Measurements from ENCODE around the gene ROR1. TPM values are rescaled to one million over a fixed set of nuclear protein-coding genes. Genes with fewer than 3 reads are reported as not detected.

Gene ROR1
- polyA plus RNA-seq, 6 donors from 2014 or later, result 0.36 to 6.2 (median 1.3) TPM

DNA sequence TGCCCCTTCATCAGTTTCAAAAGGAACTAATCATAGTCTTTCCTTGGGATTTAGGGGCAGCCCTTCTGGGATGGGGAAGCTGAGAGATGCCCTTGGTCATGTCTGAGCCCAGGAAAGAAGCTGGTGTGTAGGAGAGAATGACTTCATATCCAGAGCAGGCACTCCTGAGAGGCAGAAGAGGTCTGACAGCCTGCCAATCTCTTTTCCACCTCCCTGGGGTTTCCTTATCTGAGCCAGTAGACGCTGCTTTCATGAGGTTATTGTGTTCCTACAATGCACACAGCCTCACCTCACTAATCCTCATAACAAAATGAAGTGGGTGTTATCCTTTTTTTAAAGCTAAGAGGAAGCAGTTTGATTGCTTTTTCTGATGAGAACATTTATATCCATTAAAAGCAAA, 14.1 kb downstream of the ROR1 start:
- H3K4me1 Mint-ChIP-seq, result peaks cover 5 to 12% (median 7%) of the 10 kb centered on the region in 3 donors
- DNase-seq, result no peak
- no peaks in the 10 kb centered on the region for H3K36me3 Mint-ChIP-seq

DNA sequence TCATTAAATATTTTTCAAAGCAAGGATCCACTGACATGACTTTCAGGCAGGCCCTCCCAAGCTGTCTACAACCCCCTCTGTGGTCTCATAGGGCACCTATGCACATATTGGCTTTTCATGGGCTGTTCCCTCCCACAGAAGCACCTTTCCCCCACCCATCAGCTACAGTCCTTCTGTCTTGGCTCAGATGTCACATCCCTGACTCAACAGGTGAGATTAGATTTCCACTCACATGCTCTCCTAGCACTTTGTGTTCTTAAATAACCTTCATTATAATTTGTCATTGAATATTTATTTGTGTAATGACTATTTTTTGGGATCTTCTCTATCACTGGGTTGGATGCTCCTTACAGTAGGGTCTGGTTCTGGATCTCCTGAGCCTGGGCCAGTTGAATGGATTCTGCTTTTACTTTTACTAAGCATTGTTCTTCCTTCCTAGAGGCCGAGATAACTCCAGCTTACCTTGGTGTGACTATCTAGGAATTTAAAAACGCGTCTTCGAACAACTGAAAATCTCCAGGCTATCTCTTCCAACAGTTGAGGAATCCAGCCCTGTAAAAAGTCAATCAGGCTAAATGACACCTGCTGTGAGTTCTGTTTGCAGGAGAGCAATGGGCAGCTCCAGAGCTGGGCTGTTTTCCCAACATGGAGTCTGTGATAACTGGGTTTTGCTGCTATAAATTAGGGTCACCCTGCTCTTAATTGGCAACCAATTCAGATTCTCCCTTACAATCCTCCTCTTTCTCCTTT, 16.2 kb downstream of the ROR1 start:
- H3K9me3 Mint-ChIP-seq, result no peaks in the 10 kb centered on the region
- H3K36me3 Mint-ChIP-seq, result no peaks in the 10 kb centered on the region
- DNase-seq, result no peak
- H3K27ac Mint-ChIP-seq, result peak overlapping the region in 1 of 6 donors; percentile 44
- ATAC-seq (ENCODE audit: low read depth in 2 of 2), result no peak
- no peak overlapping the region for H3K4me3 Mint-ChIP-seq
- H3K27me3 Mint-ChIP-seq, result peaks cover 0 to 16% (median 6%) of the 10 kb centered on the region in 3 donors
- peaks cover 5 to 12% (median 7%) of the 10 kb centered on the region in 3 donors for H3K4me1 Mint-ChIP-seq

More for the DNA sequence above, 14.1 kb downstream of the ROR1 start:
- ATAC-seq (ENCODE audit: low read depth in 2 of 2), result no peak
- Mint-ChIP-seq H3K9me3 (no peaks in the 10 kb centered on the region), H3K27me3 (peaks cover 0 to 9% (median 6%) of the 10 kb centered on the region in 3 donors), H3K4me3 (no peak overlapping the region), H3K27ac (no peak overlapping the region)

GRCh38 chr1:63790989-63791388, 17.2 kb downstream of the ROR1 start:
- Mint-ChIP-seq H3K36me3 (no peaks in the 10 kb centered on the region), H3K9me3 (no peaks in the 10 kb centered on the region), H3K4me3 (no peak overlapping the region), H3K27ac (peak overlapping the region in 1 of 6 donors; percentile 67), H3K27me3 (peaks cover 0 to 16% (median 6%) of the 10 kb centered on the region in 3 donors), H3K4me1 (peaks cover 5 to 12% (median 7%) of the 10 kb centered on the region in 3 donors)
- ATAC-seq (ENCODE audit: low read depth in 2 of 2) (no peak), DNase-seq (no peak)

GRCh38 chr1:63792152-63792551, 18.3 kb downstream of the ROR1 start:
- no peak for ATAC-seq (ENCODE audit: low read depth in 2 of 2)
- peak overlapping the region in 2 of 8 donors; percentile 18 to 22 for H3K4me3 Mint-ChIP-seq

GRCh38 chr1:63793741-63794240, 20.0 kb downstream of the ROR1 start:
- Mint-ChIP-seq H3K4me3 (no peak overlapping the region), H3K9me3 (no peaks in the 10 kb centered on the region), H3K27ac (no peak overlapping the region), H3K27me3 (peaks cover 0 to 16% (median 6%) of the 10 kb centered on the region in 3 donors), H3K36me3 (no peaks in the 10 kb centered on the region), H3K4me1 (peaks cover 5 to 12% (median 7%) of the 10 kb centered on the region in 3 donors)
- ATAC-seq (ENCODE audit: low read depth in 2 of 2) (no peak), DNase-seq (no peak)

More at GRCh38 chr1:63792152-63792551, 18.3 kb downstream of the ROR1 start:
- H3K27me3 Mint-ChIP-seq, result peaks cover 0 to 16% (median 6%) of the 10 kb centered on the region in 3 donors
- peaks cover 5 to 12% (median 7%) of the 10 kb centered on the region in 3 donors for H3K4me1 Mint-ChIP-seq
- H3K36me3 Mint-ChIP-seq, result no peaks in the 10 kb centered on the region
- no peak for DNase-seq
- H3K27ac Mint-ChIP-seq, result peak overlapping the region in 1 of 6 donors; percentile 92
- no peaks in the 10 kb centered on the region for H3K9me3 Mint-ChIP-seq

GRCh38 chr1:63794354-63794753, 20.5 kb downstream of the ROR1 start:
- H3K4me3 Mint-ChIP-seq, result no peak overlapping the region
- no peak for DNase-seq
- no peaks in the 10 kb centered on the region for H3K9me3 Mint-ChIP-seq
- no peak for ATAC-seq (ENCODE audit: low read depth in 2 of 2)
- H3K4me1 Mint-ChIP-seq, result peaks cover 5 to 9% (median 7%) of the 10 kb centered on the region in 3 donors
- no peaks in the 10 kb centered on the region for H3K36me3 Mint-ChIP-seq
- H3K27me3 Mint-ChIP-seq, result peaks cover 0 to 18% (median 6%) of the 10 kb centered on the region in 3 donors
- H3K27ac Mint-ChIP-seq, result no peak overlapping the region

DNA sequence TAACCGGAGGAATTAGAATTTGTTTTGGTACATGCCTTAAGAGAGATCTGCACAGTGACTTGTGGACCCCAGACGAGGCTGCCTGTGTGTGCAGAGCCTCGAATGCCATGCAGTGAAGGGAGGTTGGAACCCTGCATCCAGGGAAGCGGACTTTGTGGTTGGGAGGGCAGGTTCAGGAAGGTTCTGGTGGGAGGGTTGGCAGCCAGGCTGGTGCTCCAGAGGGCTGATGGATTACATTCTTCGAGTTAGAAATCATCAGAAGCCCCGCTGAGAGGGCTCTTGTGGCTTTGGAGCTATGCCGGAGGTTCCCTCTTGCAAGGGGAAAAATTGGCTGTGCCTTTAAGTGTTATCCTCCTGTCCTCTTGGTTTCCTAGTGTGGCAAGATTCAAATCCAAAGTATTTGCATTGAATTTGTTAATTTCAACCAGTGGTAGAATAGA, 21.1 kb downstream of the ROR1 start:
- Mint-ChIP-seq H3K9me3 (no peaks in the 10 kb centered on the region), H3K36me3 (no peaks in the 10 kb centered on the region), H3K4me3 (no peak overlapping the region), H3K27ac (no peak overlapping the region), H3K27me3 (peaks cover 0 to 21% (median 6%) of the 10 kb centered on the region in 3 donors), H3K4me1 (peaks cover 5 to 7% (median 7%) of the 10 kb centered on the region in 3 donors)
- ATAC-seq (ENCODE audit: low read depth in 2 of 2) (no peak), DNase-seq (no peak)

DNA sequence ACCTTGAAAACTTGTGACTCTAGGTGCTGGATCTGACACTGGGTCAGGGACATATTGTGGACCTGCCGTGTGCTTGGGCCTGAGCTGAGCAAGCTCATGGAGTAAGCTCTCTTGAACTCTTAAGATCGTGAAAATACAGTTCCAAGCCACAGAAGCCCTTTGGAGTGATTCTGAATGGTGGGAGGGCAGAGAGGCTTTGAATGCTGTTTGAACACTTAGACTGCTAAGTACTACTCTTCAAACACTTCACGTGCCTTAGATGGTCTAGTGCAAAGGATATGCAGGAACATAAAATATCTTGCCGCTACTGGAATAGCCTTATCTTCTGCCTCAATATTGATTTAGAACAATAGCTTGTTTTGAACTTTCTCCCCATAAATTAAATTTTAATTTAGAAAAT, 21.6 kb downstream of the ROR1 start:
- Mint-ChIP-seq H3K27ac (no peak overlapping the region), H3K36me3 (no peaks in the 10 kb centered on the region), H3K4me1 (peaks cover 5 to 7% (median 7%) of the 10 kb centered on the region in 3 donors), H3K27me3 (peaks cover 0 to 20% (median 6%) of the 10 kb centered on the region in 3 donors), H3K9me3 (no peaks in the 10 kb centered on the region), H3K4me3 (no peak overlapping the region)
- ATAC-seq (ENCODE audit: low read depth in 2 of 2), result no peak
- no peak for DNase-seq

GRCh38 chr1:63797056-63797726, 23.4 kb downstream of the ROR1 start:
- H3K27ac Mint-ChIP-seq, result no peak overlapping the region
- peaks cover under 1 to 1% (median under 1%) of the 10 kb centered on the region in 3 donors for H3K4me1 Mint-ChIP-seq
- ATAC-seq (ENCODE audit: low read depth in 2 of 2) (no peak), DNase-seq (no peak)
- no peaks in the 10 kb centered on the region for H3K36me3 Mint-ChIP-seq
- peaks cover 0 to 12% (median 0%) of the 10 kb centered on the region in 3 donors for H3K27me3 Mint-ChIP-seq
- H3K9me3 Mint-ChIP-seq, result no peaks in the 10 kb centered on the region
- H3K4me3 Mint-ChIP-seq, result no peak overlapping the region

DNA sequence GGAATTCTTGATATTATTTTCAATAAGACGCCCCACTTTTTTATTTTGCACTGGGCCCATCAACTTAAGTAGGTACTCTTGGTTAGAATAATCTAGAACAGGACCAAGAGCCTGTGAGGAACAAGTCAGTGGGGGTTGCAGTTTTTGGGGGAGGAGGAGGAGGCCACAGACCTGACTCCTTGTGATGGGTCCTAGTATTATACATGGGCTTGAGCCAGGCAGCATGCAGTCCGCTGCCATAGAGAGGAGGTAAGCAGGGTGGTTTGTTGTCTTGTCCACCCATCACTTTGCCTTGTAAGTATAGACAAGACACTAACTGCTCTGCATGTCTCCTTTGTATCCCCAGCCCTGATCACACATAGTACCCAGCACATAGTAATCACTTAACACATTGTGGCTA, 24.5 kb downstream of the ROR1 start:
- H3K9me3 Mint-ChIP-seq, result no peaks in the 10 kb centered on the region
- no peaks in the 10 kb centered on the region for H3K4me1 Mint-ChIP-seq
- H3K36me3 Mint-ChIP-seq, result no peaks in the 10 kb centered on the region
- no peak overlapping the region for H3K4me3 Mint-ChIP-seq
- no peak for DNase-seq
- ATAC-seq (ENCODE audit: low read depth in 2 of 2), result no peak
- peaks cover 0 to 12% (median 0%) of the 10 kb centered on the region in 3 donors for H3K27me3 Mint-ChIP-seq
- no peak overlapping the region for H3K27ac Mint-ChIP-seq

DNA sequence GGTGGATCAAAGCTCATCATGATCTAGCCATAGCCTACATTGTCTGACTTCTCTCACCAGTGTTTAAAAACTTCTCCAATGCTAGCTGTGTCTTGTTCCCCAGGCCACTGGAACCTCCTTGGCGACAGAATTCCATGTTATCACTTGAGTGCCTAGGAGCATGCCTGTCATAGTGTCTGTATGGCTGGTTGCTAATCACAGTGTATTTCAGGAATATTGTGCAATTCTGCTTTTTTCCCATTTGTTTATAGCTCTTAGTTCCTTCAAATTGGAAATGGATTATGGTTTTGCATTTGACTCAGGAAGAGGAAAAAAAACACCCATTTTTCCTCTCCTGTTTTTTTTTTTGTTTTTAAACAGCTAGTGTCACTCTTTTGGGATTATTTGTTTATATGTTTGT, 25.5 kb downstream of the ROR1 start:
- H3K27ac Mint-ChIP-seq, result no peak overlapping the region
- DNase-seq (no peak), ATAC-seq (ENCODE audit: low read depth in 2 of 2) (no peak)
- H3K4me3 Mint-ChIP-seq, result no peak overlapping the region
- peaks cover 0 to 11% (median 0%) of the 10 kb centered on the region in 3 donors for H3K27me3 Mint-ChIP-seq
- no peaks in the 10 kb centered on the region for H3K36me3 Mint-ChIP-seq
- peaks cover 0 to 5% (median 0%) of the 10 kb centered on the region in 3 donors for H3K4me1 Mint-ChIP-seq
- H3K9me3 Mint-ChIP-seq, result no peaks in the 10 kb centered on the region

DNA sequence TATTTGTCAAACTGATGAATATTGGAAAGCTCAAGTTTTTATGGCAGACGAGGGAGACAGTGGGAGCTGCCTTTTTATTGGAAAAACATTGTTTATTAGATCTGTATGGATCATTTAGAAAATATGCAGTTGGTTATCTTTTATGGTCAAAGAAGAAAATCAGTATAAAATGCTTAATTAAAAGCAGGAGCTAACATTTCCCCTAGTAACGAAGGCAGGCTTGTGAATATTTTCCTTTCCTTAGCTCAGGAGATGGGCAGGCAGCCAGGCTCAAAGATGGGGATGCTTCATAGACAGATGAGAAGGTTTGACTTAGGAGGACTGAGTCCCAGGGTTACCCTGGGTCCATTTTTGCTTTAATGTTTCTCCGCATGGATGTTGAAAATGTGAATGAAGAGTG, 26.0 kb downstream of the ROR1 start:
- H3K27ac Mint-ChIP-seq, result no peak overlapping the region
- peaks cover 0 to 5% (median 0%) of the 10 kb centered on the region in 3 donors for H3K4me1 Mint-ChIP-seq
- ATAC-seq (ENCODE audit: low read depth in 2 of 2), result no peak
- DNase-seq, result no peak
- H3K4me3 Mint-ChIP-seq, result no peak overlapping the region
- peaks cover 0 to 6% (median 0%) of the 10 kb centered on the region in 3 donors for H3K27me3 Mint-ChIP-seq
- no peaks in the 10 kb centered on the region for H3K9me3 Mint-ChIP-seq
- H3K36me3 Mint-ChIP-seq, result no peaks in the 10 kb centered on the region

- no peak for ATAC-seq (ENCODE audit: low read depth in 2 of 2)
- no peak overlapping the region for H3K4me3 Mint-ChIP-seq
- H3K27ac Mint-ChIP-seq, result peak overlapping the region in 1 of 6 donors; percentile 48
- peaks cover 0 to 5% (median 0%) of the 10 kb centered on the region in 3 donors for H3K27me3 Mint-ChIP-seq
- H3K9me3 Mint-ChIP-seq, result peaks cover 0 to under 1% (median 0%) of the 10 kb centered on the region in 7 donors
- peaks cover 0 to 7% (median 0%) of the 10 kb centered on the region in 3 donors for H3K4me1 Mint-ChIP-seq
- no peaks in the 10 kb centered on the region for H3K36me3 Mint-ChIP-seq
- DNase-seq, result no peak
Measured at GRCh38 chr1:63802109-63802508, 28.3 kb downstream of the ROR1 start.
